Transverse colon (tissue), 4 donors: ENCODE measurements around the gene OR10A3. TPM values are rescaled to one million over a fixed set of nuclear protein-coding genes. Genes with fewer than 3 reads are reported as not detected.

Experiments
- DNase-seq: peaks from one replicate; pipeline ENCODE4 v3.0.0-alpha.2; 2019
- H3K27ac ChIP-seq, 4 donors: fragments of 200-600 bp; sonication (generic); 2 replicates each; pipeline ENCODE4 v1.5.1; 2016 to 2018; ENCODE audit warnings: inconsistent platforms in 4 of 4
- H3K27me3 ChIP-seq: fragments of 200-600 bp; sonication (generic); 2 replicates; pipeline ENCODE4 v1.5.1; 2017; ENCODE audit warnings: inconsistent platforms
- H3K36me3 ChIP-seq, 4 donors: fragments of 200-600 bp; sonication (generic); 2 replicates each; pipeline ENCODE4 v1.5.1; 2017 to 2019; ENCODE audit warnings: inconsistent platforms in 4 of 4
- H3K4me1 ChIP-seq, 4 donors: fragments of 200-600 bp; sonication (generic); 2 replicates each; pipeline ENCODE4 v1.5.1; 2017 to 2020; ENCODE audit warnings: inconsistent platforms in 4 of 4
- H3K4me3 ChIP-seq, 4 donors: fragments of 200-600 bp; sonication (generic); 1 replicate in 1 of 4; 2 replicates in 3 of 4; pipeline versions ENCODE4 v1.5.1 to v1.6.1; 2017 to 2019; ENCODE audit warnings: inconsistent platforms in 4 of 4
- H3K9me3 ChIP-seq, 2 donors: fragments of 200-600 bp; sonication (generic); 2 replicates each; pipeline ENCODE4 v1.5.1; 2017 to 2019; ENCODE audit warnings: inconsistent platforms in 2 of 2
- EP300 ChIP-seq: sonication (generic); formaldehyde crosslinking; IDR thresholded peaks from one replicate; pipeline ENCODE4 v1.6.1; 2017; ENCODE audit warnings: antibody characterized with exemption, low read depth
- POLR2A ChIP-seq: fragments of 450-650 bp; IDR thresholded peaks from one replicate; pipeline ENCODE4 v1.6.1; 2016; ENCODE audit warnings: antibody characterized with exemption, mild to moderate bottlenecking, moderate library complexity
- POLR2AphosphoS5 ChIP-seq, 3 donors: sonication (generic); formaldehyde crosslinking; IDR thresholded peaks; one replicate each; pipeline ENCODE4 v1.6.1; 2016; ENCODE audit warnings: antibody characterized with exemption in 3 of 3
- WGBS, 2 donors: methylation state at CpG; one replicate each; pipeline ENCODE4 v1.1.5; 2018; ENCODE audit warnings: low coverage in 1 of 2; 5-methylcytosine and 5-hydroxymethylcytosine counted together
- in situ Hi-C, 4 donors: fragments of 200-750 bp; cut with MboI; loops; one replicate each; pipeline versions ENCODE4 v1.15.0 to v1.15.1; 2017; ENCODE audit warnings: low sequenced_read_pairs in 3 of 4, low pct_ligation_motif_present in 1 of 4, low pct_unique_long_range_greater_than_20kb in 1 of 4
- intact Hi-C: fragments of 100-400 bp; cut with DNase I; formaldehyde crosslinking; loops from one replicate; pipeline ENCODE4 v1.15.1; 2023; ENCODE audit warnings: low total_unique reads
- total RNA-seq, 4 donors: library from RNA; depleted of rRNA; stranded (reverse); fragments of >200 nt; gene quantifications; one replicate each; pipeline ENCODE4 v1.1.0, GENCODE V29; 2016
- TF ChIP-seq, protein P1 (sequence below), 5 experiments: fragments of 200-600 bp in 3 of 5; fragments of 450-650 bp in 2 of 5; sonication (generic) in 3 of 5; IDR thresholded peaks; 1 replicate in 2 of 5; 2 replicates in 3 of 5; pipeline ENCODE4 v1.5.1; 2016 to 2017; ENCODE audit warnings: antibody characterized with exemption in 5 of 5, inconsistent platforms in 3 of 5, mild to moderate bottlenecking in 2 of 5, moderate library complexity in 1 of 5

The OR10A3 gene
- total RNA-seq, 4 donors from 2014 or later, result not detected

DNA sequence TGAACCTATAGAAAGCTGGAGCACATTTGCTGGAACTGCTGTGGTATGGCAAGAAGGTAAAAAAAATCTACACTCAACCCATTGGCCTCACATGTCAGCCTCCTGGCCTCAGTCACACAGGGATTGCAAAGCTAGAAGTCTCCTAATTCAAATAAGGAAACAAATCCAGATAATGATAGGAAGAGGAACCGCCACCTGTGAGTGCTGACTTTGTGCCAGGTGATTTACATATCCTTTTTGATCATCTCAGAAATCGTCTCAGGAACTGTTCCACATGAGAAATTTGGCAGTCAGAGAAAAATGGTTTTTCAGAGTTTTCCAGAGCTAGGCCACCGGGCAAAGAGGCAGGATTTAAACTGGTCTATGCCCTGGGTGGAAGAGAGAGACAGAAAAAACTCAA lies 22.8 kb upstream of the OR10A3 start:
- no peaks in the 10 kb centered on the region for H3K27me3 ChIP-seq
- H3K9me3 ChIP-seq, result no peaks in the 10 kb centered on the region
- in situ Hi-C loops (no loop called here), intact Hi-C loops (no loop called here)
- no peak for TF ChIP-seq POLR2A
- TF ChIP-seq, protein P1, sequence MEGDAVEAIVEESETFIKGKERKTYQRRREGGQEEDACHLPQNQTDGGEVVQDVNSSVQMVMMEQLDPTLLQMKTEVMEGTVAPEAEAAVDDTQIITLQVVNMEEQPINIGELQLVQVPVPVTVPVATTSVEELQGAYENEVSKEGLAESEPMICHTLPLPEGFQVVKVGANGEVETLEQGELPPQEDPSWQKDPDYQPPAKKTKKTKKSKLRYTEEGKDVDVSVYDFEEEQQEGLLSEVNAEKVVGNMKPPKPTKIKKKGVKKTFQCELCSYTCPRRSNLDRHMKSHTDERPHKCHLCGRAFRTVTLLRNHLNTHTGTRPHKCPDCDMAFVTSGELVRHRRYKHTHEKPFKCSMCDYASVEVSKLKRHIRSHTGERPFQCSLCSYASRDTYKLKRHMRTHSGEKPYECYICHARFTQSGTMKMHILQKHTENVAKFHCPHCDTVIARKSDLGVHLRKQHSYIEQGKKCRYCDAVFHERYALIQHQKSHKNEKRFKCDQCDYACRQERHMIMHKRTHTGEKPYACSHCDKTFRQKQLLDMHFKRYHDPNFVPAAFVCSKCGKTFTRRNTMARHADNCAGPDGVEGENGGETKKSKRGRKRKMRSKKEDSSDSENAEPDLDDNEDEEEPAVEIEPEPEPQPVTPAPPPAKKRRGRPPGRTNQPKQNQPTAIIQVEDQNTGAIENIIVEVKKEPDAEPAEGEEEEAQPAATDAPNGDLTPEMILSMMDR (IDR thresholded peaks at IDR 0.05), result no peak
- no peak for TF ChIP-seq POLR2AphosphoS5 (IDR thresholded peaks at IDR 0.05)
- no peak for TF ChIP-seq EP300
- no peaks in the 10 kb centered on the region for H3K36me3 ChIP-seq
- no peak overlapping the region for H3K27ac ChIP-seq
- 45 to 57% methylated on average over 3 of the region's 3 CpGs for WGBS, 2 donors
- H3K4me3 ChIP-seq, result no peak overlapping the region
- no peaks in the 10 kb centered on the region for H3K4me1 ChIP-seq
- DNase-seq, result no peak

DNA sequence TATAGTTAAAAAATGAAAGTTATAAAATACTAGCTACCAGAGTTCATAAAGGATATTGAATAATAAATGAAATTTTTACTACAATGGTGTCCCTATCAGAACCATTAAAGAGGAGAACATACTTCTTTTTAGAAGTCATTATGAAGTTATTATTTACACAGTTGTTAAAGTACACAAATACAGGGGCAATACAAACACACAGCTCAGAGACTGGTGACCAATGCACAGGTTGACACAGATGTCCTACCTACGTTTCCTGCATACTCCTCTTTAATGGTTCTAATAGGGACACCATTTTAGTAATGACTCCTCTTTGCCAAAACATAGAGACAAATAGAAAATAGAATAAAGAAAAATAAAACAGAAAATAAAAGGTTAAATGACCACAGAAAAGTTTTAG lies 13.7 kb upstream of the OR10A3 start:
- TF ChIP-seq POLR2A (no peak), POLR2AphosphoS5 (IDR thresholded peaks at IDR 0.05) (no peak), EP300 (no peak)
- TF ChIP-seq, protein P1 (IDR thresholded peaks at IDR 0.05), result no peak
- in situ Hi-C loops, result no loop called here
- H3K4me3 ChIP-seq, result no peak overlapping the region
- no peaks in the 10 kb centered on the region for H3K4me1 ChIP-seq
- 55 to 56% methylated on average over 1 of the region's 1 CpG for WGBS, 2 donors
- no peaks in the 10 kb centered on the region for H3K36me3 ChIP-seq
- no peak for DNase-seq
- H3K27me3 ChIP-seq, result no peaks in the 10 kb centered on the region
- peaks cover 0 to 7% of the 10 kb centered on the region in 2 donors for H3K9me3 ChIP-seq
- no peak overlapping the region for H3K27ac ChIP-seq
- intact Hi-C loops, result no loop called here

DNA sequence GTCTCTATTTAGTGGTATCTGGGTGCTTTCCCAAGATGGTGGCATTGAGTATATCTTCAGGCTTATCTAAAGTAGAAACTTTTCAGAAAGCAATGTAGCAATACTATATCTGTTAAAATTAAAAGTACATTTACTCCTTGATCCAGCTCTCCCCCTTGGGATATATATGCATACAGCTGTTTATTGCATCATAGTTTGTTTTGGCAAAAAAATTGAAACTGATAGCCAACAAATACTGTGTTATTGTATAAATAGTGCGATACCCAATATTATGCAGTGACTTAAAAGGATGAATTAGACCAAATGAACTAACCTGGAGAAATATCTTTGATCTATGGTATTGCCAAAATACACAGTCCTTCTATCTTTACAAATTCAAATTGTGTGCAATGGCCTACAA lies 8.4 kb upstream of the OR10A3 start:
- Histone ChIP-seq H3K36me3 (no peaks in the 10 kb centered on the region), H3K27ac (no peak overlapping the region), H3K27me3 (no peaks in the 10 kb centered on the region), H3K4me3 (no peak overlapping the region), H3K4me1 (no peaks in the 10 kb centered on the region), H3K9me3 (no peaks in the 10 kb centered on the region)
- intact Hi-C loops (no loop called here), in situ Hi-C loops (no loop called here)
- WGBS, 2 donors, result 73 to 90% methylated on average over 1 of the region's 1 CpG
- TF ChIP-seq EP300 (no peak), POLR2A (no peak), POLR2AphosphoS5 (IDR thresholded peaks at IDR 0.05) (no peak)
- TF ChIP-seq, protein P1 (IDR thresholded peaks at IDR 0.05), result no peak
- DNase-seq, result no peak

DNA sequence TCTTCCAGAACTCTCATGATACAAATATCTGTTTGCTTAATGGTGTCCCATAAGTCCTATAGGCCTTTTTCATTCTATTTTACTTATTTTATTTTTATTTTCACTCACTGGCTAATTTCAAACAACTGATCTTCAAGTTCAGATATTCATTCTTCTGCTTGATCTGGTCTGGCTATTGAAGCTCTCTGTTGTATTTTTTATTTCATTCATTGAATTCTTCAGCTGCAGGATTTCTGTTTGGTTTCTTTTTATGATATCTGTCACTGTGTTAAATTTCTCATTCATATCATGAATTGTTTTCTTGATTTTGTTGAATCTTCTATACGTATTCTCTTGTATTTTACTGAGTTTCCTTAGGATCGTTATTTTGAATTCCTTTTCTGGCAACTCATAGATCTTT lies 2.6 kb upstream of the OR10A3 start:
- Histone ChIP-seq H3K27ac (no peak overlapping the region), H3K4me1 (no peaks in the 10 kb centered on the region), H3K4me3 (no peak overlapping the region), H3K9me3 (peaks cover 15 to 17% of the 10 kb centered on the region in 2 donors), H3K27me3 (no peaks in the 10 kb centered on the region), H3K36me3 (no peaks in the 10 kb centered on the region)
- in situ Hi-C loops, result no loop called here
- intact Hi-C loops, result no loop called here
- 81 to 84% methylated on average over 2 of the region's 2 CpGs for WGBS, 2 donors
- TF ChIP-seq EP300, result no peak
- TF ChIP-seq POLR2AphosphoS5 (IDR thresholded peaks at IDR 0.05), result no peak
- TF ChIP-seq, protein P1 (IDR thresholded peaks at IDR 0.05), result no peak
- TF ChIP-seq POLR2A, result no peak
- no peak for DNase-seq
